Ascending aorta (tissue), 2 donors: Measurements from ENCODE around the gene C11orf54. TPM values are rescaled to one million over a fixed set of nuclear protein-coding genes. Genes with fewer than 3 reads are reported as not detected.
A peak's percentile ranks its signal among the peaks of the same experiment; 100 is the strongest.

Experiments used
- DNase-seq, 2 donors: peaks; one replicate each; pipeline ENCODE4 v3.0.0-alpha.2; 2019; ENCODE audit warnings: low spot score in 2 of 2
- H3K27ac ChIP-seq, 2 donors: fragments of 200-600 bp; sonication (generic); one replicate each; pipeline ENCODE4 v1.5.1; 2016 to 2017; ENCODE audit warnings: mild to moderate bottlenecking in 1 of 2
- H3K27me3 ChIP-seq: fragments of 200-600 bp; sonication (generic); one replicate; pipeline ENCODE4 v1.5.1; 2017
- H3K36me3 ChIP-seq, 2 donors: fragments of 200-600 bp; sonication (generic); one replicate each; pipeline ENCODE4 v1.5.1; 2016
- H3K4me1 ChIP-seq, 2 donors: fragments of 200-600 bp; sonication (generic); one replicate each; pipeline ENCODE4 v1.5.1; 2016 to 2017; ENCODE audit warnings: mild to moderate bottlenecking in 1 of 2
- H3K4me3 ChIP-seq, 2 donors: fragments of 200-600 bp; sonication (generic); one replicate each; pipeline ENCODE4 v1.5.1; 2016 to 2017; ENCODE audit warnings: mild to moderate bottlenecking in 1 of 2
- H3K9me3 ChIP-seq, 2 donors: fragments of 200-600 bp; sonication (generic); one replicate each; pipeline ENCODE4 v1.5.1; 2016
- intact Hi-C: fragments of 100-400 bp; cut with DNase I; formaldehyde crosslinking; loops from one replicate; pipeline ENCODE4 v1.15.1; 2023
- total RNA-seq: library from RNA; depleted of rRNA; stranded (reverse); fragments of >200 nt; gene quantifications from one replicate; pipeline ENCODE4 v1.1.0, GENCODE V29; 2016
- TF ChIP-seq, protein P1 (sequence below), 3 experiments: fragments of 200-600 bp in 2 of 3; fragments of 450-650 bp in 1 of 3; sonication (generic) in 2 of 3; IDR thresholded peaks; one replicate each; pipeline ENCODE4 v1.5.1; 2016 to 2019; ENCODE audit warnings: antibody characterized with exemption in 3 of 3, mild to moderate bottlenecking in 1 of 3, moderate library complexity in 1 of 3

C11orf54 gene
- total RNA-seq, 1 donor from 2014 or later = 3.9 TPM

DNA sequence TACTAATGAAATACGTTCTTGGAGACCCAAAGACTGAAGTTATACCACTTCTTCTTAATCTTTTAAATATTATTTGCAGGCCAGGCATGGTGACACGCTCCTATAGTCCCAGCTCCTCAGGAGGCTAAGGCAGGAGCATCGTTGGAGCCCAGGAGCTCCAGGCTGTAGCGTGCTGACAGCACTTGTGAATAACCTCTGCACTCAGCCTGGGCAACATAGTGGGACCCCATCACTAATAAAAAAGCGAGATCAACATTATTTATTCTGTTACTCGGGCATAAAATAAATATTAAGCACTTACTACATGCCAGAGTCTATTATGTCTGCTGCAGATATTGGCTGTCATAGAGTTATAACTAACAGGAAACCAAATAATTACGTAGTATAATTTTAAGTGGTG lies 41.9 kb downstream of the C11orf54 start:
- Histone ChIP-seq H3K9me3 (no peaks in the 10 kb centered on the region), H3K4me1 (peaks cover 13 to 20% of the 10 kb centered on the region in 2 donors), H3K36me3 (peaks cover 0 to 6% of the 10 kb centered on the region in 2 donors), H3K4me3 (peak overlapping the region; percentile 96 to 97), H3K27me3 (no peaks in the 10 kb centered on the region), H3K27ac (peak overlapping the region in 1 of 2 donors; percentile 91)
- intact Hi-C loops = loop anchor here (5.0 to 10.0 kb wide), 2 partner anchors 121 to 239 kb away; partner anchors contain the start of genes CEP295 and SMCO4
- TF ChIP-seq, protein P1, sequence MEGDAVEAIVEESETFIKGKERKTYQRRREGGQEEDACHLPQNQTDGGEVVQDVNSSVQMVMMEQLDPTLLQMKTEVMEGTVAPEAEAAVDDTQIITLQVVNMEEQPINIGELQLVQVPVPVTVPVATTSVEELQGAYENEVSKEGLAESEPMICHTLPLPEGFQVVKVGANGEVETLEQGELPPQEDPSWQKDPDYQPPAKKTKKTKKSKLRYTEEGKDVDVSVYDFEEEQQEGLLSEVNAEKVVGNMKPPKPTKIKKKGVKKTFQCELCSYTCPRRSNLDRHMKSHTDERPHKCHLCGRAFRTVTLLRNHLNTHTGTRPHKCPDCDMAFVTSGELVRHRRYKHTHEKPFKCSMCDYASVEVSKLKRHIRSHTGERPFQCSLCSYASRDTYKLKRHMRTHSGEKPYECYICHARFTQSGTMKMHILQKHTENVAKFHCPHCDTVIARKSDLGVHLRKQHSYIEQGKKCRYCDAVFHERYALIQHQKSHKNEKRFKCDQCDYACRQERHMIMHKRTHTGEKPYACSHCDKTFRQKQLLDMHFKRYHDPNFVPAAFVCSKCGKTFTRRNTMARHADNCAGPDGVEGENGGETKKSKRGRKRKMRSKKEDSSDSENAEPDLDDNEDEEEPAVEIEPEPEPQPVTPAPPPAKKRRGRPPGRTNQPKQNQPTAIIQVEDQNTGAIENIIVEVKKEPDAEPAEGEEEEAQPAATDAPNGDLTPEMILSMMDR (IDR thresholded peaks at IDR 0.05) = no peak
- DNase-seq = no peak

DNA sequence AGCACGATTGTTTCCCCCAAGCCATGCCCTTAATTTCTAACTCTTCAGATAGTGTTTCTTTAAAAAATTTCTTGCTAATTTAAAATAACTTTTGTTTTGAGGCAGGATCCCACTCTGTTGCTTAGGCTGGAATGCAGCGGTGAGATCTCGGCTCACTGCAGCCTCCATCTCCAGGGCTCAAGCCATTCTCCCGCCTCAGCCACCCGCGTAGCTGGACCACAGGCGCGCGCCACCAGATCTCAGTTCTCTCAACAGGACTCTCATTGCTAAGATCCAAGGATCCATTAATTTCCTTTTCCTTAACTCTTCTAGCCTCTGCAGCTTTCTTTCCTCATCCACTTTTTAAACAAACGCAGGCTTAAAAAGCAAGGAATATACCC lies 42.3 kb downstream of the C11orf54 start:
- intact Hi-C loops = loop anchor here (1.0 to 10.0 kb wide), 4 partner anchors 43 to 709 kb away; partner anchors contain the start of genes ANKRD49, CEP295, MRE11 and SMCO4
- Histone ChIP-seq H3K4me1 (peaks cover 13 to 20% of the 10 kb centered on the region in 2 donors), H3K27ac (peak overlapping the region; percentile 91 to 97), H3K4me3 (peak overlapping the region; percentile 96 to 97), H3K27me3 (no peaks in the 10 kb centered on the region), H3K9me3 (no peaks in the 10 kb centered on the region), H3K36me3 (peaks cover 0 to 10% of the 10 kb centered on the region in 2 donors)
- DNase-seq = no peak
- TF ChIP-seq, protein P1 (IDR thresholded peaks at IDR 0.05) = no peak

DNA sequence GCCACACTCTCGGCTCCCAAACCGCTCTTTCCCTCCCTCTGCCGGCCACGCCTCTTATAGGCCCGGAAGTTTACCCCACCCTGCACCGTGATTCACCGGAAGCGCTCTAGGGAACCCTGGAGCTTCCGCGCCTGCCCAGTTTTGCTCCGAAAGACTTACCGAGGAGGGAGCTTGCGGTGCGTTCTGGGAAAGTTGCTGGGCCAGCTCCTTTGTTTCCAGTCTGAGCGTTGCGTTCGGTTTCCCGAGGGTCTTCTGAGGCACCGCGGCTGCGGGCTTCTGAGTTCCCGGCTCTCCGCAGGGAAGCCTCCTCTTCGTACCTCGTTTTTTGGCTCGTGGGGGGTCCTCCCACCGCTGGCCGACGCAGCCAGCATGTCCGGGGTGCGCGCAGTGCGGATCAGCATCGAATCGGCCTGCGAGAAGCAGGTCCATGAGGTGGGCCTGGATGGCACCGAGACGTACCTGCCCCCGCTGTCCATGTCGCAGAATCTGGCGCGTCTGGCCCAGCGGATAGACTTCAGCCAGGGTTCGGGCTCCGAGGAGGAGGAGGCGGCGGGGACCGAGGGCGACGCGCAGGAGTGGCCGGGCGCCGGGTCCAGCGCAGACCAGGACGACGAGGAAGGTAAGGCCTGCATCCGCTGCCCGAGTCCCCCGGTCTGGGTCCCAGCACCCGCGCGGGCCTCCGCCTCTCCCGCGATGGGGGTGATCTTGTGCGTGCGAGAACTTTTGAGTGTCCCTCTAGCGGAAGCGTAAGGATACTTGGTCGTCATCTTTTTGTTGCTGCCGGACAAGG lies 42.9 kb downstream of the C11orf54 start, which contains the start of gene MED17:
MED17 (plus strand) TSS at position 138 of the 790 bp plus-strand sequence; CDS start at position 370, 232 bp downstream.
- intact Hi-C loops = loop anchor here (1.0 to 10.0 kb wide), 4 partner anchors 44 to 708 kb away; partner anchors contain the start of genes ANKRD49, CEP295, MRE11 and SMCO4
- peaks cover 0 to 11% of the 10 kb centered on the region in 2 donors for H3K36me3 ChIP-seq
- peaks cover 13 to 20% of the 10 kb centered on the region in 2 donors for H3K4me1 ChIP-seq
- peak within 1 kb of the TSS; percentile 96 to 97 for H3K4me3 ChIP-seq
- H3K27me3 ChIP-seq = no peaks in the 10 kb centered on the region
- TF ChIP-seq, protein P1 (IDR thresholded peaks at IDR 0.05) = peak; percentile 33 to 47 (median 38)
- no peaks in the 10 kb centered on the region for H3K9me3 ChIP-seq
- DNase-seq = peak; percentile 60 to 95
- peak within 1 kb of the TSS; percentile 91 to 97 for H3K27ac ChIP-seq

DNA sequence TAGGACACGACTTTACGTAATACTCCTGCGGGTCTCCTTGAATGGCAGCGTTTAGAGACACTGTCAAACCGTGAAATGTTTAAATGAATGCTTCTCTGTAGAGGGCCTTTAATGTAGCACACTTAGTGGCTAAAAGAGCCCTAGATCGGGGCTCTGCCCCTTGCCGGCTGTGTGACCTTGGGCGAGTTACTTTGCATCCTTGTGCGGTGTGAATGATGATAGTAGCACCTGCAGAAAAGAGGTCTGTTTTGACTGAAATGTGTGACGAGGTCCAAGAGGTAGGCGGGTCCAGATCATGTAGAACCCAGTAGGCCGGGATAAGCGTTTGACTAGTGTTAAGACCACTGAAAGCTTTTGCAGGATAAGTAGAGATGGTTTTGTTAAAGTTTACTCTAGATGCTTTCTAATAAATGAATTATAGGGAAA lies 43.5 kb downstream of the C11orf54 start:
- H3K4me1 ChIP-seq = peaks cover 13 to 20% of the 10 kb centered on the region in 2 donors
- no peaks in the 10 kb centered on the region for H3K9me3 ChIP-seq
- peak overlapping the region; percentile 96 to 97 for H3K4me3 ChIP-seq
- peaks cover 0 to 11% of the 10 kb centered on the region in 2 donors for H3K36me3 ChIP-seq
- H3K27ac ChIP-seq = peak overlapping the region; percentile 91 to 97
- intact Hi-C loops = loop anchor here (1.0 to 10.0 kb wide), 4 partner anchors 45 to 708 kb away; partner anchors contain the start of genes ANKRD49, CEP295, MRE11 and SMCO4
- DNase-seq = no peak
- TF ChIP-seq, protein P1 (IDR thresholded peaks at IDR 0.05) = no peak
- no peaks in the 10 kb centered on the region for H3K27me3 ChIP-seq

DNA sequence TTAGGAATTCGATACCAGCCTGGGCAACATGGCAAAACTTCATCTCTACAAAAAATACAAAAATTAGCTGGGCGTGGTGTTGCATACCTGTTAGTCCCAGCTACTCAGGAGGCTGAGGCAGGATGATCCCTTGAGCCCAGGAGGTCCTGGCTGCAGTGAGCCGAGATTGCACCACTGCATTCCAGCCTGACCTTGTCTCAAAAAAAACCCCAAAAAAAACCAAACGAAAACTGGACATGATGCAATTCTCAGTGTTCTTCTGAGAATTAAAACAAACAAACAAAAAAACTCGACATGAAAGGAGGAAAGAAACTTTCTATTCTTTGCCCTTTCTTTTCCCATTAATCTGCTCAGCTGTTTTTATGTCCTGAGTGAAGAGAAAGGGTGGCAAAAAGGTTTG lies 50.0 kb downstream of the C11orf54 start:
- no peak for DNase-seq
- TF ChIP-seq, protein P1 (IDR thresholded peaks at IDR 0.05) = no peak
- intact Hi-C loops = no loop called here
- Histone ChIP-seq H3K9me3 (no peaks in the 10 kb centered on the region), H3K36me3 (peaks cover 49 to 71% of the 10 kb centered on the region in 2 donors), H3K27ac (no peak overlapping the region), H3K27me3 (no peaks in the 10 kb centered on the region), H3K4me3 (no peak overlapping the region), H3K4me1 (peaks cover 5 to 10% of the 10 kb centered on the region in 2 donors)
